ENCODE data around the gene ADD3. TPM values are rescaled to one million over a fixed set of nuclear protein-coding genes. Genes with fewer than 3 reads are reported as not detected.

The ADD3 gene
- total RNA-seq, 2 donors from 2014 or later, result 37.9 to 40.5 TPM

GRCh38 chr10:110056822-110057221 lies 49.0 kb downstream of the ADD3 start:
- Histone ChIP-seq H3K27me3 (no peaks in the 10 kb centered on the region), H3K36me3 (replicated peaks in 1 of 2; ENCODE audit: insufficient read depth in 1 of 2, low read depth in 2 of 2) (no peaks in the 10 kb centered on the region), H3K9me3 (no peaks in the 10 kb centered on the region), H3K4me1 (peaks cover 27% of the 10 kb centered on the region), H3K4me3 (no peak overlapping the region), H3K27ac (no peak overlapping the region)
- TF ChIP-seq CTCF (IDR thresholded peaks at IDR 0.05) (no peak), POLR2A (IDR thresholded peaks at IDR 0.05) (no peak)
- 72 to 93% methylated on average over 2 of the region's 2 CpGs for WGBS, 2 donors
- DNase-seq (no peak), ATAC-seq (no peak)
- intact Hi-C loops (cut with DNase I), result no loop called here

GRCh38 chr10:110057456-110057855 lies 49.7 kb downstream of the ADD3 start:
- peaks cover 25% of the 10 kb centered on the region for H3K4me1 ChIP-seq
- H3K9me3 ChIP-seq, result no peaks in the 10 kb centered on the region
- WGBS, 2 donors, result 72 to 96% methylated on average over 1 of the region's 1 CpG
- no peak overlapping the region for H3K4me3 ChIP-seq
- TF ChIP-seq POLR2A (IDR thresholded peaks at IDR 0.05) (no peak), CTCF (IDR thresholded peaks at IDR 0.05) (no peak)
- DNase-seq (no peak), ATAC-seq (no peak)
- H3K36me3 ChIP-seq (replicated peaks in 1 of 2; ENCODE audit: insufficient read depth in 1 of 2, low read depth in 2 of 2), result no peaks in the 10 kb centered on the region
- H3K27ac ChIP-seq, result no peak overlapping the region
- no peaks in the 10 kb centered on the region for H3K27me3 ChIP-seq
- intact Hi-C loops (cut with DNase I), result no loop called here

- H3K27ac ChIP-seq, result no peak overlapping the region
- no peaks in the 10 kb centered on the region for H3K9me3 ChIP-seq
- WGBS, 2 donors, result 64 to 73% methylated on average over 5 of the region's 5 CpGs
- intact Hi-C loops (cut with DNase I), result no loop called here
- DNase-seq, result no peak
- no peaks in the 10 kb centered on the region for H3K27me3 ChIP-seq
- H3K36me3 ChIP-seq (replicated peaks in 1 of 2; ENCODE audit: insufficient read depth in 1 of 2, low read depth in 2 of 2), result no peaks in the 10 kb centered on the region
- H3K4me3 ChIP-seq, result no peak overlapping the region
- no peak for ATAC-seq
- peaks cover 19% of the 10 kb centered on the region for H3K4me1 ChIP-seq
- TF ChIP-seq CTCF (IDR thresholded peaks at IDR 0.05) (no peak), POLR2A (IDR thresholded peaks at IDR 0.05) (no peak)
These were observed 50.4 kb downstream of the ADD3 start for GRCh38 chr10:110058212-110058611.

- Histone ChIP-seq H3K27me3 (no peaks in the 10 kb centered on the region), H3K36me3 (replicated peaks in 1 of 2; ENCODE audit: insufficient read depth in 1 of 2, low read depth in 2 of 2) (no peaks in the 10 kb centered on the region), H3K27ac (no peak overlapping the region), H3K4me3 (no peak overlapping the region), H3K4me1 (peaks cover 12% of the 10 kb centered on the region), H3K9me3 (no peaks in the 10 kb centered on the region)
- 47 to 58% methylated on average over 4 of the region's 4 CpGs for WGBS, 2 donors
- intact Hi-C loops (cut with DNase I), result no loop called here
- DNase-seq (no peak), ATAC-seq (no peak)
- TF ChIP-seq POLR2A (IDR thresholded peaks at IDR 0.05) (no peak), CTCF (IDR thresholded peaks at IDR 0.05) (no peak)
These were observed 52.1 kb downstream of the ADD3 start for GRCh38 chr10:110059925-110060324.

- H3K4me1 ChIP-seq, result peaks cover 8% of the 10 kb centered on the region
- no peak overlapping the region for H3K4me3 ChIP-seq
- no peaks in the 10 kb centered on the region for H3K9me3 ChIP-seq
- no peak for DNase-seq
- TF ChIP-seq POLR2A (IDR thresholded peaks at IDR 0.05) (no peak), CTCF (IDR thresholded peaks at IDR 0.05) (no peak)
- intact Hi-C loops (cut with DNase I), result no loop called here
- no peaks in the 10 kb centered on the region for H3K36me3 ChIP-seq (replicated peaks in 1 of 2; ENCODE audit: insufficient read depth in 1 of 2, low read depth in 2 of 2)
- H3K27me3 ChIP-seq, result no peaks in the 10 kb centered on the region
- ATAC-seq, result no peak
- WGBS, 2 donors, result 84 to 96% methylated on average over 3 of the region's 3 CpGs
- no peak overlapping the region for H3K27ac ChIP-seq
These were observed 53.9 kb downstream of the ADD3 start for GRCh38 chr10:110061687-110062086.

Data from body of pancreas (tissue), 4 donors.